PC-9 (cell line): Measurements from ENCODE around the gene PPP2R3B. TPM values are rescaled to one million over a fixed set of nuclear protein-coding genes. Genes with fewer than 3 reads are reported as not detected.

Source experiments
- BruUV-seq: library from RNA; stranded (reverse); fragments of 400-500 nt; replicated peaks from 2 replicates; lab custom pipeline; 2021; lab: Mats Ljungman, UMichigan
- CTCF ChIA-PET: fragments of 300-600 bp; sonication (Branson Sonifier 250); formaldehyde crosslinking; loops from one replicate; lab custom pipeline; 2022; ENCODE audit warnings: antibody characterized with exemption; lab: Charles Lee
- POLR2A ChIA-PET: fragments of 300-600 bp; sonication (Branson Sonifier 250); formaldehyde crosslinking; loops from one replicate; lab custom pipeline; 2022; ENCODE audit warnings: antibody characterized with exemption; ENCODE audit not compliant: unreplicated experiment; lab: Charles Lee
- DNase-seq, 2 experiments: peaks; one replicate each; pipeline versions ENCODE4 v3.0.0 to v3.0.0-alpha.2; 2015 to 2022; ENCODE audit warnings: mixed read lengths in 1 of 2
- H2AFZ ChIP-seq: fragments of 200-600 bp; sonication (generic); 2 replicates; pipeline ENCODE4 v1.8.1; 2017; ENCODE audit warnings: antibody characterized with exemption
- H3F3A ChIP-seq: fragments of 200-600 bp; sonication (generic); 2 replicates; pipeline ENCODE4 v1.8.1; 2017; ENCODE audit warnings: antibody characterized with exemption, mild to moderate bottlenecking, low read depth; ENCODE audit not compliant: insufficient read depth
- H3K27ac ChIP-seq: fragments of 200-600 bp; sonication (generic); 2 replicates; pipeline ENCODE4 v1.6.1; 2016; ENCODE audit warnings: mixed run types
- H3K27me3 ChIP-seq: fragments of 200-600 bp; sonication (generic); 2 replicates; pipeline ENCODE4 v1.6.1; 2016; ENCODE audit warnings: low read depth, mixed run types; ENCODE audit not compliant: insufficient read depth
- H3K36me3 ChIP-seq: fragments of 200-600 bp; sonication (generic); 2 replicates; pipeline ENCODE4 v1.6.1; 2016; ENCODE audit warnings: low read depth, mixed run types
- H3K4me1 ChIP-seq: fragments of 200-600 bp; sonication (generic); replicated peaks from 2 replicates; pipeline ENCODE4 v1.6.1; 2016; ENCODE audit warnings: mixed run types; ENCODE audit not compliant: insufficient read depth
- H3K4me2 ChIP-seq: fragments of 200-600 bp; sonication (generic); 2 replicates; pipeline ENCODE4 v1.6.1; 2017; ENCODE audit warnings: mixed run types
- H3K4me3 ChIP-seq: fragments of 200-600 bp; sonication (generic); 2 replicates; pipeline ENCODE4 v1.6.1; 2016; ENCODE audit warnings: mixed run types
- H3K79me2 ChIP-seq: fragments of 200-600 bp; sonication (generic); 2 replicates; pipeline ENCODE4 v1.6.1; 2017; ENCODE audit warnings: low read depth, mixed run types
- H3K9me2 ChIP-seq: fragments of 200-600 bp; sonication (generic); 2 replicates; pipeline ENCODE4 v1.8.1; 2017; ENCODE audit warnings: mild to moderate bottlenecking; ENCODE audit not compliant: insufficient read depth
- H3K9me3 ChIP-seq: fragments of 200-600 bp; sonication (generic); 2 replicates; pipeline ENCODE4 v1.8.1; 2016; ENCODE audit warnings: low read depth; ENCODE audit not compliant: insufficient read depth
- H4K20me1 ChIP-seq: fragments of 200-600 bp; sonication (generic); 2 replicates; pipeline ENCODE4 v1.8.1; 2017; ENCODE audit not compliant: insufficient read depth
- CTCF ChIP-seq: fragments of 200-600 bp; sonication (generic); conservative IDR thresholded peaks from 2 replicates; pipeline ENCODE4 v1.6.1; 2017; ENCODE audit warnings: mixed run types, antibody characterized with exemption, mild to moderate bottlenecking, moderate library complexity
- EZH2 ChIP-seq: fragments of 200-600 bp; sonication (generic); IDR thresholded peaks from 2 replicates; pipeline ENCODE4 v1.8.0; 2017; ENCODE audit warnings: antibody characterized with exemption, low read depth
- intact Hi-C: fragments of 100-400 bp; cut with micrococcal nuclease; formaldehyde crosslinking; loops from one replicate; pipeline ENCODE4 v1.10.0; 2022; ENCODE audit not compliant: unreplicated experiment
- total RNA-seq: library from RNA; stranded (reverse); gene quantifications from 2 replicates; pipeline ENCODE4 v1.2.3, GENCODE V29; 2021

The PPP2R3B gene
- total RNA-seq, 1 experiment from 2014 or later = 32.5 TPM

GRCh38 chrX:370244-370962 lies 16.3 kb downstream of the PPP2R3B start:
- H3K79me2 ChIP-seq = no peaks in the 10 kb centered on the region
- H3K9me2 ChIP-seq = no peaks in the 10 kb centered on the region
- no peaks in the 10 kb centered on the region for H3K9me3 ChIP-seq
- intact Hi-C loops = no loop called here
- H3K4me2 ChIP-seq = no peak overlapping the region
- no peaks in the 10 kb centered on the region for H3K27me3 ChIP-seq
- ChIA-PET CTCF (no interaction called here), POLR2A (no interaction called here)
- H3K36me3 ChIP-seq = no peaks in the 10 kb centered on the region
- no peaks in the 10 kb centered on the region for H3F3A ChIP-seq
- no peak for TF ChIP-seq CTCF
- no peak for TF ChIP-seq EZH2
- H4K20me1 ChIP-seq = no peaks in the 10 kb centered on the region
- H3K27ac ChIP-seq = no peak overlapping the region
- H2AFZ ChIP-seq = no peak overlapping the region
- BruUV-seq = no TSS peak
- H3K4me1 ChIP-seq = no peaks in the 10 kb centered on the region
- no peak for DNase-seq
- H3K4me3 ChIP-seq = no peak overlapping the region

GRCh38 chrX:369563-370101 lies 17.1 kb downstream of the PPP2R3B start:
- no peaks in the 10 kb centered on the region for H3K27me3 ChIP-seq
- intact Hi-C loops = no loop called here
- H3F3A ChIP-seq = no peaks in the 10 kb centered on the region
- H3K4me3 ChIP-seq = no peak overlapping the region
- no TSS peak for BruUV-seq
- H3K9me2 ChIP-seq = no peaks in the 10 kb centered on the region
- ChIA-PET CTCF (no interaction called here), POLR2A (no interaction called here)
- H3K79me2 ChIP-seq = no peaks in the 10 kb centered on the region
- H3K4me2 ChIP-seq = no peak overlapping the region
- no peak overlapping the region for H3K27ac ChIP-seq
- H4K20me1 ChIP-seq = no peaks in the 10 kb centered on the region
- no peaks in the 10 kb centered on the region for H3K36me3 ChIP-seq
- H2AFZ ChIP-seq = no peak overlapping the region
- no peaks in the 10 kb centered on the region for H3K9me3 ChIP-seq
- DNase-seq = no peak
- no peak for TF ChIP-seq CTCF
- no peak for TF ChIP-seq EZH2
- H3K4me1 ChIP-seq = no peaks in the 10 kb centered on the region

- intact Hi-C loops = no loop called here
- CTCF ChIA-PET = no interaction called here
- no peak overlapping the region for H3K4me3 ChIP-seq
- no peak overlapping the region for H2AFZ ChIP-seq
- no peaks in the 10 kb centered on the region for H3K27me3 ChIP-seq
- H3K36me3 ChIP-seq = no peaks in the 10 kb centered on the region
- H4K20me1 ChIP-seq = no peaks in the 10 kb centered on the region
- POLR2A ChIA-PET = no interaction called here
- no peaks in the 10 kb centered on the region for H3K79me2 ChIP-seq
- no peak for DNase-seq
- H3F3A ChIP-seq = no peaks in the 10 kb centered on the region
- H3K4me1 ChIP-seq = no peaks in the 10 kb centered on the region
- no peak overlapping the region for H3K4me2 ChIP-seq
- no peaks in the 10 kb centered on the region for H3K9me2 ChIP-seq
- no peak for TF ChIP-seq CTCF
- TF ChIP-seq EZH2 = no peak
- H3K9me3 ChIP-seq = no peaks in the 10 kb centered on the region
- no TSS peak for BruUV-seq
- H3K27ac ChIP-seq = no peak overlapping the region
Observed at GRCh38 chrX:368811-369562, 17.7 kb downstream of the PPP2R3B start.
